Endodermal cell (in vitro differentiated cells): ENCODE measurements around the gene TUBA3D. TPM values are rescaled to one million over a fixed set of nuclear protein-coding genes. Genes with fewer than 3 reads are reported as not detected.
"Not testable (repeated sequence)": the region's sequence is repeated elsewhere in the genome, so short reads cannot be mapped to it uniquely, and the experiment has no call there.

ENCODE experiments used
- DNase-seq: peaks from one replicate; pipeline ENCODE4 v3.0.0-alpha.2; 2017
- H3K27ac ChIP-seq: 2 replicates; pipeline ENCODE4 v1.5.1; 2013; ENCODE audit warnings: mild to moderate bottlenecking, low read depth, low read length, moderate library complexity
- H3K27me3 ChIP-seq: 2 replicates; pipeline ENCODE4 v1.6.1; 2013; ENCODE audit warnings: mild to moderate bottlenecking, low read length, moderate library complexity; ENCODE audit not compliant: insufficient read depth, control insufficient read depth, poor library complexity, severe bottlenecking
- H3K36me3 ChIP-seq: 2 replicates; pipeline ENCODE4 v1.7.0; 2013; ENCODE audit warnings: mild to moderate bottlenecking, low read length, moderate library complexity; ENCODE audit not compliant: control insufficient read depth, insufficient read depth
- H3K4me1 ChIP-seq: one replicate; pipeline ENCODE4 v1.7.0; 2013; ENCODE audit warnings: low read length; ENCODE audit not compliant: control insufficient read depth, insufficient read depth
- H3K4me3 ChIP-seq: 2 replicates; pipeline ENCODE4 v1.5.1; 2013; ENCODE audit warnings: mild to moderate bottlenecking, low read length, moderate library complexity
- H3K9ac ChIP-seq: 2 replicates; pipeline ENCODE4 v1.6.1; 2013; ENCODE audit warnings: mild to moderate bottlenecking, low read length, moderate library complexity; ENCODE audit not compliant: poor library complexity, severe bottlenecking; ENCODE audit errors: extremely low read depth
- H3K9me3 ChIP-seq: 2 replicates; pipeline ENCODE4 v1.6.1; 2013; ENCODE audit warnings: mild to moderate bottlenecking, low read length, moderate library complexity; ENCODE audit not compliant: control insufficient read depth
- H3K27ac Mint-ChIP-seq: 2 replicates; pipeline ENCODE4 v1.8.0; 2020; ENCODE audit warnings: mixed read lengths
- H3K27me3 Mint-ChIP-seq: 2 replicates; pipeline ENCODE4 v1.8.0; 2021; ENCODE audit warnings: mild to moderate bottlenecking, mixed read lengths; ENCODE audit not compliant: insufficient read depth
- H3K36me3 Mint-ChIP-seq: 2 replicates; pipeline ENCODE4 v1.8.0; 2020; ENCODE audit warnings: low read depth, mixed read lengths
- H3K4me1 Mint-ChIP-seq: 2 replicates; pipeline ENCODE4 v1.8.0; 2020; ENCODE audit warnings: mixed read lengths
- H3K4me3 Mint-ChIP-seq: 2 replicates; pipeline ENCODE4 v1.8.0; 2020; ENCODE audit warnings: mild to moderate bottlenecking, moderate library complexity, mixed read lengths
- H3K9me3 Mint-ChIP-seq: 2 replicates; pipeline ENCODE4 v1.8.0; 2020; ENCODE audit warnings: mild to moderate bottlenecking, mixed read lengths
- CTCF ChIP-seq: fragments of 200-600 bp; sonication (generic); conservative IDR thresholded peaks from 2 replicates; pipeline ENCODE4 v1.5.0; 2021; ENCODE audit warnings: antibody characterized with exemption, mild to moderate bottlenecking
- WGBS, 2 experiments: methylation state at CpG; one replicate each; pipeline versions ENCODE4 v1.1.5 to v1.1.7; 2013; ENCODE audit warnings: missing lambda C conversion rate in 2 of 2, mixed read lengths in 1 of 2; ENCODE audit not compliant: insufficient coverage in 1 of 2, insufficient read length in 1 of 2; 5-methylcytosine and 5-hydroxymethylcytosine counted together
- total RNA-seq, 2 donors: library from RNA; stranded (reverse); fragmentation: NEBNext Ultra II Directional in 1 of 2; extraction: Animal tissue kit (Norgen Biotek cat#: 25700) in 1 of 2; gene quantifications; 2 replicates in 1 of 2; 3 replicates in 1 of 2; pipeline ENCODE4 v1.2.1, GENCODE V29; 2021

The TUBA3D gene
- total RNA-seq, 2 donors from 2014 or later = not detected

- no peak for TF ChIP-seq CTCF
These were observed 44.6 kb downstream of the TUBA3D start for GRCh38 chr2:131520526-131520925.

DNA sequence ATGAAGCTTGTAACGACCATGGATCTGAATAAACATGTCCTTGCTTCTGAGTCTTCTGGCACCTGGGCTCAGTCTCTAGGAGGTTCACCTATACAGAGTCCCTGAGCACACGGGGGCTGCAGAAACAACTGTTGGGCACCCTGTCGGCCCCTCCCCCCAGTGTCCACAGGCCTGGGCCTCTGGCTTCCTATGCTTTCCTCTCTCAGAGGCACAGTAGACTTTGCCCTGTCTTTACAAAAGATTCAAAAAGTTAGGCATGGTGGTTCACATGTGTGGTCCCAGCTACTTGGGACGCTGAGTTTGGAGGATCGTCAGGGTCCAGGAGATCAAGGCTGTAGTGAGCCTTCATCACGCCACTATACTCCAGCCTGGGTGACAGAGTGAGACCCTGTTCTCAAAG is 45.6 kb downstream of the TUBA3D start:
- DNase-seq = peak; percentile 29
- H3K4me1 Mint-ChIP-seq, H3K27ac ChIP-seq, H3K27me3 ChIP-seq, H3K4me3 ChIP-seq, H3K9me3 ChIP-seq, H3K36me3 ChIP-seq, H3K9me3 Mint-ChIP-seq, H3K4me3 Mint-ChIP-seq, H3K9ac ChIP-seq, H3K27ac Mint-ChIP-seq, H3K4me1 ChIP-seq, H3K27me3 Mint-ChIP-seq: not testable (repeated sequence)
- WGBS, 2 experiments = 92 to 93% methylated on average over 4 to 6 of the region's 6 CpGs
- peaks cover 22% of the 10 kb centered on the region for H3K36me3 Mint-ChIP-seq

More at GRCh38 chr2:131520526-131520925, 44.6 kb downstream of the TUBA3D start:
- Mint-ChIP-seq H3K4me3 (no peak overlapping the region), H3K4me1 (no peaks in the 10 kb centered on the region), H3K9me3 (no peaks in the 10 kb centered on the region), H3K27ac (no peak overlapping the region), H3K27me3 (no peaks in the 10 kb centered on the region), H3K36me3 (peaks cover 24% of the 10 kb centered on the region)
- Histone ChIP-seq H3K27ac (no peak overlapping the region), H3K27me3 (no peaks in the 10 kb centered on the region), H3K36me3 (peaks cover 4% of the 10 kb centered on the region), H3K4me1 (no peaks in the 10 kb centered on the region), H3K4me3 (no peak overlapping the region), H3K9me3 (no peaks in the 10 kb centered on the region), H3K9ac (no peak overlapping the region)
- 89% methylated on average over 10 of the region's 10 CpGs; no CpG with 5 or more reads in 1 of the 2 experiments for WGBS, 2 experiments
- DNase-seq = no peak

- Mint-ChIP-seq H3K4me1 (no peaks in the 10 kb centered on the region), H3K27me3 (no peaks in the 10 kb centered on the region), H3K27ac (no peak overlapping the region), H3K4me3 (no peak overlapping the region), H3K9me3 (no peaks in the 10 kb centered on the region), H3K36me3 (peaks cover 17% of the 10 kb centered on the region)
- DNase-seq = peak; percentile 60
- 91 to 92% methylated on average over 8 to 20 of the region's 20 CpGs for WGBS, 2 experiments
- H3K4me3 ChIP-seq = no peak overlapping the region
- no peak overlapping the region for H3K27ac ChIP-seq
- H3K9me3 ChIP-seq = no peaks in the 10 kb centered on the region
- peaks cover 4% of the 10 kb centered on the region for H3K36me3 ChIP-seq
- TF ChIP-seq CTCF = no peak
- no peaks in the 10 kb centered on the region for H3K4me1 ChIP-seq
- H3K27me3 ChIP-seq = no peaks in the 10 kb centered on the region
- H3K9ac ChIP-seq = no peak overlapping the region
These were observed 46.3 kb downstream of the TUBA3D start for GRCh38 chr2:131521961-131522781.

DNA sequence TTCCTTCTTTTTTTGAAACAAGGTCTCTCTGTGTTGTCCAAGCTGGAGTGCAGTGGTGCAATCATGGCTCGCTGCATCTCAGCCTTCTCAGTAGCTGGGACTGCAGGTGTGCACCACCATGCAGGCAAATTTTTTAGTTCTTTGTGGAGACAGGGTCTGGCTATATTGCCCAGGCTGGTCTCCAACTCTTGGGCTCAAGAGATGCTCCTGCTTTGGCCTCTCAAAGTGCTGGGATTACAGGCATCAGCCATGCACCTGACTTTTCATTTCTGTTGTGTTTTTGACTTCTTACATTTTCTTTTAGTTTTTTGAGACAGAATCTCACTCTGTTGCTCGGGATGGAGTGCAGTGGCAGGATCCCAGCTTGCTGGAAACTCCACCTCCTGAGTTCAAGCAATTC is 49.3 kb downstream of the TUBA3D start:
- not testable (repeated sequence) for H3K4me3 Mint-ChIP-seq

GRCh38 chr2:131527131-131528001 is 51.4 kb downstream of the TUBA3D start, which contains the start of gene CCDC74A:
Gene CCDC74A, plus strand, starts transcription at chr2:131527888. Its CDS starts 83 bp downstream, at chr2:131527971.
- 42 to 52% methylated on average over 23 to 34 of the region's 47 CpGs for WGBS, 2 experiments
- not testable (repeated sequence) for H3K36me3 Mint-ChIP-seq, H3K4me1 Mint-ChIP-seq, H3K4me1 ChIP-seq, H3K9me3 Mint-ChIP-seq, H3K27me3 ChIP-seq, H3K27ac ChIP-seq, H3K36me3 ChIP-seq, H3K9me3 ChIP-seq
- Mint-ChIP-seq H3K4me3 (peak within 1 kb of the TSS; percentile 69), H3K27me3 (peaks cover 15% of the 10 kb centered on the region), H3K27ac (peak within 1 kb of the TSS; percentile 39)
- Histone ChIP-seq H3K9ac (peak within 1 kb of the TSS; percentile 15), H3K4me3 (peak within 1 kb of the TSS; percentile 69)
- peak; percentile 86 for DNase-seq

More for the DNA sequence above, 49.3 kb downstream of the TUBA3D start:
- 85 to 89% methylated on average over 2 of the region's 2 CpGs for WGBS, 2 experiments
- H3K9me3 ChIP-seq, H3K4me1 ChIP-seq, H3K27ac Mint-ChIP-seq, H3K36me3 Mint-ChIP-seq, H3K4me3 ChIP-seq, H3K27ac ChIP-seq, H3K27me3 ChIP-seq, H3K9ac ChIP-seq, H3K36me3 ChIP-seq, H3K9me3 Mint-ChIP-seq, H3K4me1 Mint-ChIP-seq: not testable (repeated sequence)
- peak; percentile 16 for DNase-seq
- H3K27me3 Mint-ChIP-seq = peaks cover 15% of the 10 kb centered on the region
